Left ventricle myocardium superior (tissue), 1 donor: Measurements from ENCODE around the gene ADM. TPM values are rescaled to one million over a fixed set of nuclear protein-coding genes. Genes with fewer than 3 reads are reported as not detected.
A peak's percentile ranks its signal among the peaks of the same experiment; 100 is the strongest.

Experiments used
- ATAC-seq: fragments of 200-7000 bp; cut with Tn5 transposase; one replicate; pipeline ENCODE4 v1.9.1; 2020; ENCODE audit warnings: mild to moderate bottlenecking, moderate library complexity
- DNase-seq: peaks from one replicate; pipeline ENCODE4 v3.0.0-alpha.2; 2020
- intact Hi-C: fragments of 100-400 bp; cut with micrococcal nuclease; formaldehyde crosslinking; loops from one replicate; pipeline ENCODE4 v1.11.0; 2022
- total RNA-seq: library from RNA; stranded (reverse); fragmentation: NEBNext Ultra II Directional; extraction: Animal tissue kit (Norgen Biotek cat#: 25700); gene quantifications from one replicate; pipeline ENCODE4 v1.2.1, GENCODE V29; 2021
- donor health status: DM: no; HTN: yes; CAD: no; lungs with severe emphysema.

ADM gene
- total RNA-seq, 1 donor from 2014 or later = 23.4 TPM

GRCh38 chr11:10322830-10323792 is 18.2 kb downstream of the ADM start:
- intact Hi-C loops = loop anchor here (10.0 kb wide), 2 partner anchors 348 to 568 kb away; no protein-coding TSS in a partner anchor
- DNase-seq (peak; percentile 39), ATAC-seq (peak; percentile 32)

DNA sequence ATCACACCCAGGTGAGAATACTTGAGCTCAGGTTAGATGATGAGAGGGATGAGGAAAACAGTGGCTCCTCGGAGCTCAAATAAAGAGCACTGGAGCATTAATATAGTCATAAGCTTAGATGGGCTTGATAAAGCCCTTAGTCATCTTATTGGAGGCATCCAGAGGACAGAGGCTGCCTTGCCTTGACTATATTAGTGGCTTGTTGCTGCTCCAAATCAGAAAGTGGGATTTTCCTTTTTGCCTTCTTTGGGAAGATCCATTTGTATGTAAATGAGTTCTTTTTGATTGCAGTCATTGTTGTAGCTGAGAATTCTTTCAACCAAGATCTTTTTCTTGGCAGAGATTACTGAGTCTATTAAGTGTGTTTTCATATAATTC is 18.9 kb downstream of the ADM start:
- intact Hi-C loops = loop anchor here (10.0 kb wide), 2 partner anchors 349 to 569 kb away; no protein-coding TSS in a partner anchor
- ATAC-seq (no peak), DNase-seq (no peak)

- no peak for DNase-seq
Measured at GRCh38 chr11:10324474-10324873, 19.6 kb downstream of the ADM start.

DNA sequence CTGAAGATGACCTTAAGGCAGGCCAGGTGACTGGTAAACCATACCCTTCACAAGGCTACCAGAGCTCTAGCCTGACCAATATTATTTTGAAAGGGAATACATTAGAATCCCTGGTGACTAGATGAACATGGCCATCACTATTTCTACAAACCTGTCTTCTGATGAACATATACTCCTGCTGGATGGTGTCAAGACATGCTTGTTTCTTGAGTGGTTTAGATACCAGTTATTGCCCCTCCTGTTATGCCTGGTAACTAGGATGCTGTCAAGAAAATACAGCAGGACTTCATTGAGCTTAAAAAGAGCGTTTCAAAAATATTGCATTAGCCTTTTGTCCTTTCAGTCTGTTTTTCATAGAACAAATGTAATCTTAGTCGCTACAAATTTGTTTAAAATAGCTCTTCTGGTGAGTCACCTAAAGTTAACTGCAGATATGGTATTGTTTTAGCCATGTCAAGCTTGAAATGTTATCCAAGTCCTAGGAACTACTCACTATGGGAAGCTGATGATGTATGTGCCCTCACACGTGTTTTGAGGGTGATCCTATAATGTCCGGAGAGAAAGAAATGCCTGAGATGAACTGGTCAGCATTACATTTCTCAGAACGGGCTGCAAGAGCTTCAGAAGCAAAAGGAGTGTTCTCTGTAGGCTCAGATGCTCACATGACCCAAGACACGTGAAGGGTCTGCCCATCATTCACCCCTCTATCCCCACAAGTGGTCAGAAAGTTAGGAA is 20.6 kb downstream of the ADM start:
- intact Hi-C loops = loop anchor here (10.0 kb wide), 2 partner anchors 351 to 571 kb away; no protein-coding TSS in a partner anchor
- ATAC-seq = no peak
- DNase-seq = no peak

More at GRCh38 chr11:10324474-10324873, 19.6 kb downstream of the ADM start:
- ATAC-seq = no peak
- intact Hi-C loops = loop anchor here (10.0 kb wide), 2 partner anchors 350 to 570 kb away; no protein-coding TSS in a partner anchor

DNA sequence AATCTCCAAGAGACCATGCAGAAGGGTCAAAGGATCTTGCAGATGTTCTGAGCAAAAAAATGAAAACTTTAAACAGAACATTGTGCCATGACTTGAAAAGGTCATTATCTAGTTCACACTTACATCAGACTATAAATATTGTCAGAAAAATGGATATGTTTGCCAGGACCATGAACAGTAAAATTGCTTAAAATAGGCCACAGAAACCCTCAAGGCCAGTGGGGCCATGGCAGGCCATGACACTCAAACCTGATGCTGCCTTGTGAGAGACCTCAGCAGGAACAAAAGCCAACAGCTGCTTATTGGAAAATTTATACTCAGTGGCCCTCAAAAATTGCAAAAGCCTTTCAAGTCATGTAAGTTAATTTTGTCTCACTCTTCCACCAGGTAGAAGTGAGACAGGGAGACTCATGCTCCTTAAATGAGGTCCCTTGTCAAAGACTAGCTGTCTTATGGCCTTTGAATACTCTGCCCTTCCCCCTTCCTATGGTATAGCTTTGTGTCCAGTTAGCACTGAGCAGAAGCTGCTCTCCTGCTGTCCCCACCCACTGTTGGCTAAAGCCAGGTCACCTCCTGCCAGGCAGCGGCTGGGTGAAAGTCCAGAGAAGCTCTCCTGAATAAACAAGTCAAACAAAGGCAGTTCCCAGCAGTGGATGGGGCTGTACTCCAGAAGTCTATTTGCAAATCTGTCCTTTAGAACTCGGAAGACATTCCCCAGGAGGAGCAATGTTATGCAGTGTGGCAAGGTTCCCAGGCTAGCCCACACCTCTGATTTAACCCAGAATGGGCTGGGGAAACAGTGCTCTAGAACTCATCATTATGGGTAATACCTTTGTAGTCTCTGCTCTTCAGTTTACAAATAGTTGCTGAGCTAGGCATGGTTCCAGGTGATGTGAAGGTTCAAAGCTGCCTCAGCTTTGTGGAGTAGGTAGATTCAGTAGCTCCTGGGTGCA is 21.4 kb downstream of the ADM start:
- ATAC-seq (peak; percentile 55), DNase-seq (peak; percentile 56)
- intact Hi-C loops = loop anchor here (10.0 kb wide), 2 partner anchors 351 to 571 kb away; no protein-coding TSS in a partner anchor

DNA sequence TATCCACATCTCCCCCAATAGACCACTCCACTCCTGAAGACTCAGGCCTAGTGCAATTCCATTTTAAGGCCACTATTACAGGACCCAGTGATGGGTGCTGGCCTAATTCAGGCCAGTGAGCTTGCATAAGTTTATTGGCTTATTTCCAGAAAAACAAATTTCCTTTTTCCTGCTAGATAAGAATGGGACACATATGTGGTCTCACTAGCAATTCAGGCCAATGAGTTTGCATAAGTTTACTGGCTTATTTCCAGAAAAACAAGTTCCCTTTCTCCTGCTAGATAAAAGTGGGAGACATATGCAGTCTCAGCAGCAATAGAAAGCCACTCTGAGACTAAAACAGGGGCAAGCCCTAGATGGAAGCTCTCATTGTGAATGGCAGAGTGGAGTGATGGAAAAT is 22.4 kb downstream of the ADM start:
- peak; percentile 72 for ATAC-seq

GRCh38 chr11:10328314-10329098 is 23.6 kb downstream of the ADM start:
- ATAC-seq (peak; percentile 30), DNase-seq (no peak)
- intact Hi-C loops = loop anchor here (10.0 kb wide), 2 partner anchors 354 to 574 kb away; no protein-coding TSS in a partner anchor

More for the DNA sequence above, 22.4 kb downstream of the ADM start:
- intact Hi-C loops = loop anchor here (10.0 kb wide), 2 partner anchors 352 to 572 kb away; no protein-coding TSS in a partner anchor
- DNase-seq = no peak

DNA sequence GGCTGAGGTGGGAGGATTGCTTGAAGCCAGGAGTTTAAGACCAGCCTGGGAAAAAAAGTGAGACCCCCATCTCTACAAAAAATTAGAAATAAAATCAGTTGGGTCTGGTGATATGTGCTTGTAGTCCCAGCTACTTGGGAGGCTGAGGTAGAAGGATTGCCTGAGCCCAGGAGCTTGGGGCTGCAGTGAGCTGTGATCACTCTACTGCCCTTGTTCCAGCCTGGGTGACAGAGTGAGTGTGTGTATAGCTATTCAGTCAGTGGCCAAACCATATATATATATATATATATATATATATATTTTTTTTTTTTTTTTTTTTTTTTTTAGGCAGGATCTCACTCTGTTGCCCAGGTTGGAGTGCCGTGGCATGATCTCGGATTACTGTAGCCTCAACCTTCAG is 24.5 kb downstream of the ADM start:
- no peak for ATAC-seq
- DNase-seq = no peak
- intact Hi-C loops = loop anchor here (10.0 kb wide), 2 partner anchors 355 to 575 kb away; no protein-coding TSS in a partner anchor

GRCh38 chr11:10329935-10330334 is 25.1 kb downstream of the ADM start:
- intact Hi-C loops = loop anchor here (10.0 kb wide), 2 partner anchors 355 to 575 kb away; no protein-coding TSS in a partner anchor
- DNase-seq = no peak

GRCh38 chr11:10331548-10332289 is 26.8 kb downstream of the ADM start:
- ATAC-seq = no peak
- intact Hi-C loops = no loop called here
- DNase-seq = no peak

More at GRCh38 chr11:10329935-10330334, 25.1 kb downstream of the ADM start:
- ATAC-seq = no peak

DNA sequence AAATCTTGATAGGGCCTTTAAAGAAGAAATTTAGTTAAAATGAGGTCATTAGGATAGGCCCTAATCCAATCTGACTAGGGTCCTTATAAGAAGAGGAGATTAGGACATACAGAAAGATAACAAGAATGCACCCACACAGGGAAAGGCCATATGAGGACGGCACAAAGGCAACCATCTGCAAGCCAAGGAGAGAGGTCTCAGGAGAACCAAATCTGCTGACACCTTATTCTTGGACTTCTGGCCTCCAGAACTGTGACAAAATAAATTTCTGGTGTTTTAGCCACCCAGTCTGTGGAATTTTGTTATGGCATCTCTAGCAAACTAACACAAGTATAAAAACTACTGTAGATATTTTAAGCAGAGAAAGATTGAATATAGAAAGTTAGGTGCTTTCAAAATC is 28.6 kb downstream of the ADM start:
- no peak for DNase-seq
- ATAC-seq = no peak
- intact Hi-C loops = no loop called here

DNA sequence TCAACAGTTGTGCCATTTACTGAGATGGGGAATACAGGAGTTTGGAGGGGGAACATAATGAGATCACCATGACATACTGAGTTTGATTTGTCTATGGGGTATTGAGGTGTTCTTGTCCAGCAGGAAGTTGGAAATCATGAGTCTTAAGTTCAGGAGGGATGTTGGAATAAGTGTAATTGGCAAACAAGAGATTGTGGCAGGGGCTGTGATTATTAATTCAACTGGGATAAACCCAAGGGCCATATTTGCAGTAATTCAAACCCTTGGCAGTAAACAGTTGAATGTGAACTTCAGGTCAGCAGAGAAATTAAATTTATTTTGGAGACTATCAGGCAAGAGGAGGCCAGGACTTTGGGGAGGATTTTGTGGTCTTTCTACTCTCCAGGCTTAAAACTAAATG is 33.4 kb downstream of the ADM start:
- no peak for ATAC-seq
- intact Hi-C loops = no loop called here

DNA sequence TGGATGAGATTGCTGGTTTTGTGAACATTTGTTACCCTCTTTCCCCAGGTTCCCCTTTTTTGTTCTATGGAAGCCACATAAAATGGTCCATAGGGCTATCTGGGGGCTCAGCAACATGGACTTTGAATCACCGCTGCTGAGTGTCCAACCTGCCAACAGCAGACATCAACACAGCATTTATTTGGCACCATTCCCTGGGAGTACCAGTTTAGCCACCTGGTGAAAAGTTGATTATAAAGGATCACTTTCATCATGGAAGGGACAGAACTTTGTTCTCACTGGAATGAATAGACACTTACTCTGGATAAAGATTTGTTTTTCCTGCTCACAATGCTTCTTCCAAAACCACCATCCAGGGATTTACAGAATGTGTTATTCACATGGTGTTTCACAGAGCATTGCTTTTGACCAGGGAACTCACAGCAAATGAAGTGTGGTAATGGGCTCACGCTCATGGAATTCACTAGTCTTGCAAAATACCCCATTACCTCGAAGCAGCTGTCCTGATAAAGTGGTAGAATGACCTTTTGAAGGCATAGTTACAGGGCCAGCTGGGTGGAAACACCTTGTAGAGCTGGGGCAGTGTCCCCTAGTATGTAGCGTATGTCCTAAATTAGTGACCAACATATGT is 43.9 kb downstream of the ADM start:
- peak; percentile 15 for ATAC-seq
- intact Hi-C loops = no loop called here
- no peak for DNase-seq

More for the DNA sequence above, 33.4 kb downstream of the ADM start:
- no peak for DNase-seq

GRCh38 chr11:10349281-10349665 is 44.4 kb downstream of the ADM start:
- DNase-seq = no peak
- ATAC-seq = no peak
- intact Hi-C loops = no loop called here

- DNase-seq = no peak
- intact Hi-C loops = no loop called here
- ATAC-seq = no peak
Measured at GRCh38 chr11:10349806-10350205, 44.9 kb downstream of the ADM start.

- ATAC-seq (no peak), DNase-seq (no peak)
- intact Hi-C loops = no loop called here
Measured at GRCh38 chr11:10350334-10350733, 45.5 kb downstream of the ADM start.

DNA sequence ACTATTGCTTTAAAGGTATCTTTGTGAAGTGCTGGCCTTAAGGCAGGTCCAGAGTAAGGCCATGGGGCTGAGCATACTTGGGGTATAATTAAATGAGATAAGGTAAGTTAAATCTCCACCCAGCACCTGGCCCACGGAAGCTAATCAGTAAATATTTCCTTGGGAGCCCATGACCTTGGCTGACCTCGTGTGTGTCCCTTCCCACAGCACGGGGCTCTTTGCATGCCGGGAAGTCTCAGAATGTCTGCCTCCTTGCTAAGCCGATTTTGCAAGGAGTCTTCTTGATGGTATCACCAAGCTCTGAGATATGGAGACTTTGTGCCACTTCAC is 46.5 kb downstream of the ADM start:
- no peak for ATAC-seq
- DNase-seq = peak; percentile 46
- intact Hi-C loops = no loop called here
